DND-41 (cell line): Measurements from ENCODE around the gene GRIK3.

Experiments used
- EZH2 ChIP-seq: IDR thresholded peaks from 3 replicates; pipeline ENCODE4 v1.6.1; 2012; ENCODE audit warnings: borderline replicate concordance, low read depth, mild to moderate bottlenecking, moderate library complexity, low read length, inconsistent platforms; ENCODE audit not compliant: severe bottlenecking
- TF ChIP-seq, protein P1 (sequence below): IDR thresholded peaks from 2 replicates; pipeline ENCODE4 v1.5.1; 2012; ENCODE audit warnings: borderline replicate concordance, low read length, moderate library complexity, mild to moderate bottlenecking; ENCODE audit not compliant: poor library complexity, severe bottlenecking; ENCODE audit errors: extremely low read depth

DNA sequence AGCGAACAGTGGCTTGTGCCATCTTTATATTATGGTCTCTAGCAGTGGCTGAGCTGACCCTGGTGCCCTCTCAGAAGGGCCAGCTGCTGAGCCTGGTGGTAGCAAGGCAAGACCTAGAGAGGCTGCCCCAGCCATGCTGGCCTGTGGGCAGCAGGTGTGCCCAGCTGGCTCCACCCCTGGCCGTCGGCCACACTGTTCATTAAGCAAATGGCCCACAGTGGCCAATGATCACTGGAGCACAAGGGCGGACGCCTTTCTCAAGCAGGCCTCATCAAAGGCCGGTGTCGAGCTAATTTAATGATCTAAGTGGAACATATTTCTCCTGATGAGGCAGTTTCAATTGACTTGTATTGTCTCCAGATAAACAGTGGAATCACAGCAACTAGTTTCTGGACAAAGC, 89.4 kb downstream of the GRIK3 start:
- TF ChIP-seq, protein P1, sequence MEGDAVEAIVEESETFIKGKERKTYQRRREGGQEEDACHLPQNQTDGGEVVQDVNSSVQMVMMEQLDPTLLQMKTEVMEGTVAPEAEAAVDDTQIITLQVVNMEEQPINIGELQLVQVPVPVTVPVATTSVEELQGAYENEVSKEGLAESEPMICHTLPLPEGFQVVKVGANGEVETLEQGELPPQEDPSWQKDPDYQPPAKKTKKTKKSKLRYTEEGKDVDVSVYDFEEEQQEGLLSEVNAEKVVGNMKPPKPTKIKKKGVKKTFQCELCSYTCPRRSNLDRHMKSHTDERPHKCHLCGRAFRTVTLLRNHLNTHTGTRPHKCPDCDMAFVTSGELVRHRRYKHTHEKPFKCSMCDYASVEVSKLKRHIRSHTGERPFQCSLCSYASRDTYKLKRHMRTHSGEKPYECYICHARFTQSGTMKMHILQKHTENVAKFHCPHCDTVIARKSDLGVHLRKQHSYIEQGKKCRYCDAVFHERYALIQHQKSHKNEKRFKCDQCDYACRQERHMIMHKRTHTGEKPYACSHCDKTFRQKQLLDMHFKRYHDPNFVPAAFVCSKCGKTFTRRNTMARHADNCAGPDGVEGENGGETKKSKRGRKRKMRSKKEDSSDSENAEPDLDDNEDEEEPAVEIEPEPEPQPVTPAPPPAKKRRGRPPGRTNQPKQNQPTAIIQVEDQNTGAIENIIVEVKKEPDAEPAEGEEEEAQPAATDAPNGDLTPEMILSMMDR: no peak
- no peak for TF ChIP-seq EZH2
